GM18519 (cell line): Measurements from ENCODE around the gene ATG2B.
"Not testable (repeated sequence)": the region's sequence is repeated elsewhere in the genome, so short reads cannot be mapped to it uniquely, and the experiment has no call there.

Experiments
- ATAC-seq: cut with Tn5 transposase; IDR thresholded peaks from one replicate; pipeline ENCODE4 v1.9.1; 2021; ENCODE audit warnings: mild to moderate bottlenecking, moderate library complexity; ENCODE audit not compliant: unreplicated experiment, low FRiP score

ATG2B gene

GRCh38 chr14:96255501-96256366 lies 107.4 kb downstream of the ATG2B start, which contains the start of gene BDKRB1:
BDKRB1 (plus strand) TSS chr14:96256210; CDS start chr14:96263683, 7,473 bp downstream.
- ATAC-seq: no peak

GRCh38 chr14:96254687-96255086 lies 108.5 kb downstream of the ATG2B start:
- ATAC-seq: no peak

DNA sequence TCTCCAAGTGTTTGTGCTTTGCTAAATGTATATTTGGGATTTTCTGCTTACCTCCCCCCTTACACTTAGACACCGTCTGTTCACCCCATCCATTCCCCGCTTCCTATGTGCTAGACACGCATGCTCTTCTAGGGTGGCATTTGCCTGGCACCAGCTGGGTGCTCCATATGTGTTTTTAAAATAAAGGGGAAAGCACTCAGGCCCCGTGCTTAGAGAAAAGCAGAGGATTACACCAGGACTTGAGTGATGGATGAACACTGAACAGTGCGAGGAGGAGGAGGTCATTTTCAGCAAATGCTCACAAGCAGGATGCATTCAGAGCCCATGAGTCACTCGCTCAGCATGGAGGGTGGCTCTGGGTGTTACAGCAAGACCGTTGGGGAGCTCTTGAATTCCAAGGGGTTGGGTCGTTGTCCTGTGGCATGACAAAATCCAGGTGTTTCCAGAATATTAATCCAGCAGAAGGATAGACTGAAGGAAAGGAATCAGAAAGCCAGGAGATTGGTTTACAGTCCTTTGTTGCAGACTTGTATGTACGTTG lies 110.1 kb downstream of the ATG2B start:
- ATAC-seq: no peak

DNA sequence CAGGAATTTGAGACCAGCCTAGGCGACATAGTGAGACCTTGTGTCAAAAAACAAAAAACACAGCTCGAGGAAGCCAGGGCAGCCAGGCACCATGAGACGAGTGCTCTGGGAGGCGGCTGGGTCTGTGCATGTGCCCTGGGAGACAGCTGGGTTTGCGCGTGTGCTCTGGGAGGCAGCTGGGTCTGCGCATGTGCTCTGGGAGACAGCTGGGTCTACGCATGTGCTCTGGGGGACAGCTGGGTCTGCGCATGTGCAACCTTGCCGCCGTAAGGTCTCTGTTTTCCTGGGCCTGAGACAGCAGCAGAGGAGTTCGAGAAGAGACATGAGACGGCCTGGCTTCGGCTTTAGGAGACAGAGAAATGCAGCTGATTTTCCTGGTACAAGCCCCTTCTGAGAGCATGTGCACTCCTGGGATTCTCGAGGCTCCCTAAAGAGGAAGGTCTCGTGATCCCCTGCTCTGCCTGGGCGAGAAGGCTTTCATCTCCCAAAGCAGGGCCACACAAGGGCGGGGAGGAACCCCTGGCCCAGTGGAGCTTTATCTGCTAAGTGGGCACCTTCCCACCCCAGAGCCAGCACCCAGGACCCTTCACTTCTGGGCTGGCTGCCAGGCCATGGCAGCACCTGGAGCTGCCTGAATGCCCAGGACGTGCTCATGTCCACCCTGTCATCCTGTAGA lies 110.7 kb downstream of the ATG2B start:
- no peak for ATAC-seq

GRCh38 chr14:96251656-96252155 lies 111.4 kb downstream of the ATG2B start:
- ATAC-seq: no peak

DNA sequence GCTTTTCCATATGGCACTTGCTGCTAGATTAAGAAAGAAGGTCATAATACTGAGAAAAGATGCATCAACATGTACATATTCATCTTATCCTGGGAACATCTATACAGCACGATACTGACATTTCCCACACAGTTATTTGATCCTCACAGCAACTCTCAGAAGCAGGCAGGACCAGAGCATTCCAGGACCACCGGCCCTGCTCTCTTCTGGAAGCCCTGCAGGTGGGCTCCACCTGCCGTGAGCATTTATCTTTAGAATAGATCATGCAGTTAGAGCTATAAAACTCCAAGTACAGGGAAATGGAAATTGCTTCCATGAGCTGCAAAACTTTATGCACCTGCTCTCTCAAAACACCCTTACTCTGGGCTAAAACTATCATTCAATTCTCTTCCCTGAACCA lies 112.7 kb downstream of the ATG2B start:
- no peak for ATAC-seq

DNA sequence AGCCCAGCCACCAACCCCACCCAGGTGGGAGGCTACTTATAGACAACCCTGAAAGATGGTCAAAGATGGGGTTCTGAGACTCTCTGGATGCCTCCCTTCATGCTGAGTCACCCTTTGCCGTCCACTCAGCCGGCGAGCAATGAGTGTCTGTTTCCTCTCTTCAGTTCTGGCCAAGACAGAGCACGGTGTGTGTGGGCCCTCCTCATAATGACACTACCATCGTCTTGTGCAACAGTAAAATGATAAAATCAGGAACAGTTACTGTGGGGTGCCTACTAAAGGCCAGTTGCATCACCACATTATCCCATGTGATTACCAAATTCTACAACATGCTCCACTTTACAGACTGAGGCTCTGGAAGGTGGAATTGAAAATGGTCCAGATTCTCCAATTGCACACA lies 114.1 kb downstream of the ATG2B start:
- no peak for ATAC-seq

GRCh38 chr14:96247031-96247430 lies 116.1 kb downstream of the ATG2B start:
- ATAC-seq: no peak

- no peak for ATAC-seq
These were observed 116.6 kb downstream of the ATG2B start for GRCh38 chr14:96246539-96246847.

DNA sequence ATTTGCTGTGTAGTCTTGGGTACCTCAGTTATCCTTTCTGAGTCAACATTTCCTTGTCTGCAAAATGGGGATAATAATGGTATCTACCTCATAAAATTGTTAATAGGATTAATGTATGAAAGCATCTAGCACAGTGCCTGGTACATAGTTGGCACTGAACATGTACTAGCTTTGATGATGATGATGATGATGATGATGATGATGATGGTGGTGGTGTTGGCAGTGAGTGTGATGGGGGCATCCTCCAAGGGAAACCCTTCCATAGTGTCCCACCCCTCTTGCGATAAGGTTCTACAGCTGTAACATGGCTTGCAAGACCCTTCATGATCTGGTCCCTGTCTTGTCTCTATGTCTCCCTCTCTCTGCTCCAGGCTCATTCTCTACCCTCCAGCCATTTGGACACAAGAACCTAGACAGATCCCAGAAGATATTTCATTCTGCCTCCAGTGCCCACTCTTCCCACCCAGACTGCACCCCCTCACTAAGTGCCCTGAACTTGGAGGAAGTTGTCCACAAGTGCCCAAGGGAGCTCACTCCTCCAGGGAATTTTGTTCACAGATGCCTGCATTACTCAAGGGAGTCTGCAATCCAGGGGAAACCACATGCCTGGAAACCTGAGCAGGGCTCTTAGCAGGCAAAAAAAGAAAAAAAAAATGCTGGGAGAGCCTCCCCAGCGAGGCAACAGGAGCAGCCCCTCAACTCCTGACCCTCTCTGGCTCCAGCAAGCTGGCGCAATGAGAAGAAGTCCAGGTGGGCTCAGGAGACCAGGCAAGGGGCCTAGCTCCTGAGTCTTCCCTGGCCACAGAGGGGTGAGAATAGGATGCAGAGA lies 117.2 kb downstream of the ATG2B start:
- no peak for ATAC-seq

GRCh38 chr14:96245074-96245473 lies 118.1 kb downstream of the ATG2B start:
- ATAC-seq: not testable (repeated sequence)

DNA sequence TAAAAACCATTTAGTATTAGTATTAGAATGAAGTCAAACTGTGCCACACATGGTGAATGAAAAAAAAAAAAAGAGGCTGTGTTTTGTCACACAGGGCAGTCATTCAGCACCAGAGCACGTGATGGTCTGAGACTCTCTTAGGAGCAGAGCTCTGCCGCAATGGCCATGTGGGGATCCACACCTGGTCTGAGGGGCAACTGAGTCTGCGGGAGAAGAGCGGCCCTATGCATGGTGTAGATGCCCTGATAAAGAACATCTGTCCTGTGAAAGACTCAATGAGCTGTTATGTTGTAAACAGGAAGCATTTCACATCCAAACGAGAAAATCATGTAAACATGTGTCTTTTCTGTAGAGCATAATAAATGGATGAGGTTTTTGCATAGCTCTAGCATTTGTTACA lies 119.4 kb downstream of the ATG2B start:
- ATAC-seq: no peak

GRCh38 chr14:96242126-96242525 lies 121.0 kb downstream of the ATG2B start:
- ATAC-seq: no peak

DNA sequence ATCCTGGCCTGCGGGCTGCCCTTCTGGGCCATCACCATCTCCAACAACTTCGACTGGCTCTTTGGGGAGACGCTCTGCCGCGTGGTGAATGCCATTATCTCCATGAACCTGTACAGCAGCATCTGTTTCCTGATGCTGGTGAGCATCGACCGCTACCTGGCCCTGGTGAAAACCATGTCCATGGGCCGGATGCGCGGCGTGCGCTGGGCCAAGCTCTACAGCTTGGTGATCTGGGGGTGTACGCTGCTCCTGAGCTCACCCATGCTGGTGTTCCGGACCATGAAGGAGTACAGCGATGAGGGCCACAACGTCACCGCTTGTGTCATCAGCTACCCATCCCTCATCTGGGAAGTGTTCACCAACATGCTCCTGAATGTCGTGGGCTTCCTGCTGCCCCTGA lies 122.5 kb downstream of the ATG2B start:
- ATAC-seq: no peak

DNA sequence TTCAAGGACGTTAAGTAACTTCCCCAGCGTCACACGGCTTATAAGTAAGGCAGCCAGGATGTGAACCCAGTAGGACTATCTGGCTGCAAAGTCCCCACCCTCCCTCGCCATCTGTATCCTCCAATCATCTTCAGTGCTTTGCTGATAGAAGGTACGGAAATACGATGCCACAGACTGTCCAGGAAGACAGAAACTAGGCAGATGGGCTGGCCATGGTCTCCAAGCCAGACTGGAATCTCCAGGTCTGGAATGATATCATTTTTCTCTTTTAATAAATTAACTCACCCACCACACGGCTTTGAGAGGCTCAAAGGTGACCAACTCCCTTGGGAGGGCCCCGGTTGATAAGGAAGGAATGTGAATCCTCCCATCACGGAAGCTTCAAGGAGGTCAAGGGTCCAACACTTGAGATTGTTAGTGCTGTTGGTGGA lies 123.4 kb downstream of the ATG2B start:
- ATAC-seq: no peak

DNA sequence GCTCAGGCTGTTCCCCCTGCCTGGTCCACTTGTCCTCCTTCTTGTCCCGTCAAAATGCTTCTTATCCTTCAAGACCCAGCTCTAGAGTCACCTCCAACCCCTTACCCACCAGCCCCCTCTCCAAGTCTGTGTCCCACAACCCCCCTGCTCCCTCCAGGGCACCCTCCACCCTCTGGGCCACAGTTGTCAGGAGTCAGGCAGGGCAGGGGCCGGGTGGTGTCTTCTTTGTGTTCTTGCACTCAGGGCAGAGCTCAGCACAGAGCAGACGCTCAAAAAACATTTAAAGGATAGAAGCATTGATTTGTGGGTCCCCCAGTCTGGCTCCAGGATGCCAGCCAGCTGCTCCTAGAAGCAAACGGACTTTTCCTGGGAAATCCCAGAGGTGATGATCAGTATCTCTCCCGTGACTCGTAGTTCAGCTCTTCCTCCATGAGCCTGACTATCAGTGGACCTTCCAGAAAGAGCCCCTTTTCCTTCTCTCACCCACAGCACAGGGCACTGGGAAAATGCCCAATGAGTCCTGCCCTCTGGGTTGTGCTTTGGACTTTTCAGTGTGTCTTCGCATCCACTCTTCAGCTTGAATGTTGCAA lies 124.4 kb downstream of the ATG2B start:
- no peak for ATAC-seq

DNA sequence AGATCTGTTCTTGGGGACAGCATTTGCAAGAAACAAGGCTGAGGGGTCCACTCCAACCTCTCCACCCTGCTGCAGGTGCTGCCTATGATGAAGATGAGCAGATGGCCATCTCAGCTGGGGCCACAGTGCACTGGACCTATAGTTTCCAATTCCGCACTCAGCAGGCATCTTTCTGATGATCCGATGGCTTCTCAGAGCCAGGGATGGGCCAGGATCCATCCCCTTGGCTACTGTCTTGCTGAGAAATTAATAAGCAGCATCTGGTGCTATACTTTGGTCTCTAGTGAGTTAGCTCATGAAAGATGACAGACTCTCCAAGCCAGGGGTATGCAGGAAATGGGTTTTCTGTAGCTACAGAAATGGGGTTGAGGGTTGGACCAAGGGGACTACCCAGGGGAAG lies 125.5 kb downstream of the ATG2B start:
- ATAC-seq: no peak

DNA sequence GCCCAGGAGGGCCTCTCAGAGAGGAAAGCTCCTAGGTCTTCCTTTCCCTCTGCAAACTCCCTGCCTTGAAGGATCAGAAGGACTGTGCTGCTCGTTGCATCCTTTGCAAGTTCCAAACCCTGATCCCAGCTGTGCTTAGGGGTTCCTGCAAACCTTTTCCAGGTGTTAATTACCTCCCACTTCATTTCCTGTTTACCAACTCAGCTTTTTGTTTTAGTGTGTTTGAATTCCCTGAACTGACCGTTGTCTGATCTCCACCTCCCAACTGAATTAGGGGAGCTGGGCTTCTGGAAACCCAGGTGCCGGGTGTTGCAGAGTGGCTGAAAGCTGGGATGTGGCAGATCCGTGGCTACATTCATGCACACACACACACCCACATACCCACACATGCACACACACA lies 127.7 kb downstream of the ATG2B start:
- ATAC-seq: no peak

DNA sequence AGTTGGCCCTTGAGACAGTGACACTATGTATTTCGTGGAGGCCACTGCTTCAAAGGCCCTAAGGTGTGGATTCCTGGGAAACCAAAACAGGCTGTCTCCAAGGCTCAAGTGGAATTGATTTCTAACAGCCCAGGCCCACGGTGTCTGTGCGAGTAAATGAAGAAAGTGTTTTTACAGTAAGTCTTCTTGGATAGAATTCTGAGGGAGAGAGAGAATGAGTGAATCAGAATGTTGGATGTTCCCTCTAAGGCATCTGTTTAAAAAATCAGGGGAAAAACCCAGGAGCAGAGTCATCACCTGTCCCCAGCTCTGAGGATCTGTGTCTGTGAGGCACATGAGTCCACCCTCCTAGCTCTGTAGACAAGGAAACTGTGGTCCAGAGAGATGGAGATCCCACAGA lies 129.5 kb downstream of the ATG2B start:
- ATAC-seq: no peak

DNA sequence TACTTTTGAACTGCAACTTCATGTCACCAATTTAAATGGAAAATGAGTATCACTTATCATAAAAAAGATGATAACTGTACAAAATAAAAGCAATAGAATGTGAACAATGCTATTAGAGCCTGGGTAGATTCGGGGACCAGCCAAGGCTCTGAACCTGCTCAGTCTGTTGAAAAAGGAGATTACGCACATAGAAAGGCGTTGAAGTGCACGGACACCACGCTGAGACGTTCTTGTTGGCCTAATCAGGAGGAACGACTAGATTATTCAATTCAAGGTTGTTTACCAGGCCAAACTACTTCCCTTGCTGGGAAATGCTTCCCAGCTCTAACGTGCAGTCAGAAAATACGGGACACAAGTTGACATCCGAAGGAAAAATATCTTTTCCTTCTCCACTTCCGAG lies 130.6 kb downstream of the ATG2B start:
- ATAC-seq: no peak
